ENCODE results near the gene RFC4. TPM values are rescaled to one million over a fixed set of nuclear protein-coding genes. Genes with fewer than 3 reads are reported as not detected.
A peak's percentile ranks its signal among the peaks of the same experiment; 100 is the strongest.

The RFC4 gene
- total and polyA plus RNA-seq, 2 of the 13 experiments (the other 11 are each of a cell fraction or from before 2014, with no cell fraction given) = 18.5 to 103 TPM

- no peak for TF ChIP-seq DZIP1 (CRISPR knock-in tag; IDR thresholded peaks at IDR 0.05)
- TF ChIP-seq HDAC6 (IDR thresholded peaks at IDR 0.05; ENCODE audit: low read depth, low read length) = no peak
- TF ChIP-seq, protein P1, sequence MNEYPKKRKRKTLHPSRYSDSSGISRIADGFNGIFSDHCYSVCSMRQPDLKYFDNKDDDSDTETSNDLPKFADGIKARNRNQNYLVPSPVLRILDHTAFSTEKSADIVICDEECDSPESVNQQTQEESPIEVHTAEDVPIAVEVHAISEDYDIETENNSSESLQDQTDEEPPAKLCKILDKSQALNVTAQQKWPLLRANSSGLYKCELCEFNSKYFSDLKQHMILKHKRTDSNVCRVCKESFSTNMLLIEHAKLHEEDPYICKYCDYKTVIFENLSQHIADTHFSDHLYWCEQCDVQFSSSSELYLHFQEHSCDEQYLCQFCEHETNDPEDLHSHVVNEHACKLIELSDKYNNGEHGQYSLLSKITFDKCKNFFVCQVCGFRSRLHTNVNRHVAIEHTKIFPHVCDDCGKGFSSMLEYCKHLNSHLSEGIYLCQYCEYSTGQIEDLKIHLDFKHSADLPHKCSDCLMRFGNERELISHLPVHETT (CRISPR knock-in tag; conservative IDR thresholded peaks at IDR 0.05) = no peak
- TF ChIP-seq ZNF33A (CRISPR knock-in tag; IDR thresholded peaks at IDR 0.05; ENCODE audit: borderline replicate concordance) = no peak
- TF ChIP-seq ATF7-NPFF (CRISPR knock-in tag; IDR thresholded peaks at IDR 0.05; ENCODE audit: low read depth) = peak; percentile 59
- TF ChIP-seq ATF7 (IDR thresholded peaks at IDR 0.05) = no peak
- TF ChIP-seq ATF7 (CRISPR knock-in tag; IDR thresholded peaks at IDR 0.05) = 0 out of 2 replicates have a peak, but pooled peaks have one; percentile 21
- TF ChIP-seq JUND (CRISPR knock-in tag; IDR thresholded peaks at IDR 0.05) = no peak
- TF ChIP-seq PHF20 (CRISPR knock-in tag; IDR thresholded peaks at IDR 0.05) = peak; percentile 47; the same call in 1 of the 2 replicates
- TF ChIP-seq, protein P2, sequence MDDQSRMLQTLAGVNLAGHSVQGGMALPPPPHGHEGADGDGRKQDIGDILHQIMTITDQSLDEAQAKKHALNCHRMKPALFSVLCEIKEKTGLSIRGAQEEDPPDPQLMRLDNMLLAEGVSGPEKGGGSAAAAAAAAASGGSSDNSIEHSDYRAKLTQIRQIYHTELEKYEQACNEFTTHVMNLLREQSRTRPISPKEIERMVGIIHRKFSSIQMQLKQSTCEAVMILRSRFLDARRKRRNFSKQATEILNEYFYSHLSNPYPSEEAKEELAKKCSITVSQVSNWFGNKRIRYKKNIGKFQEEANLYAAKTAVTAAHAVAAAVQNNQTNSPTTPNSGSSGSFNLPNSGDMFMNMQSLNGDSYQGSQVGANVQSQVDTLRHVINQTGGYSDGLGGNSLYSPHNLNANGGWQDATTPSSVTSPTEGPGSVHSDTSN (CRISPR knock-in tag; IDR thresholded peaks at IDR 0.05; ENCODE audit: borderline replicate concordance) = no peak
- TF ChIP-seq GABPB1 (CRISPR knock-in tag; IDR thresholded peaks at IDR 0.05) = peak; percentile 69
- peak; percentile 52; the same call in 1 of the 2 replicates for TF ChIP-seq ZNF768 (CRISPR knock-in tag; IDR thresholded peaks at IDR 0.05)
- TF ChIP-seq, protein P3, sequence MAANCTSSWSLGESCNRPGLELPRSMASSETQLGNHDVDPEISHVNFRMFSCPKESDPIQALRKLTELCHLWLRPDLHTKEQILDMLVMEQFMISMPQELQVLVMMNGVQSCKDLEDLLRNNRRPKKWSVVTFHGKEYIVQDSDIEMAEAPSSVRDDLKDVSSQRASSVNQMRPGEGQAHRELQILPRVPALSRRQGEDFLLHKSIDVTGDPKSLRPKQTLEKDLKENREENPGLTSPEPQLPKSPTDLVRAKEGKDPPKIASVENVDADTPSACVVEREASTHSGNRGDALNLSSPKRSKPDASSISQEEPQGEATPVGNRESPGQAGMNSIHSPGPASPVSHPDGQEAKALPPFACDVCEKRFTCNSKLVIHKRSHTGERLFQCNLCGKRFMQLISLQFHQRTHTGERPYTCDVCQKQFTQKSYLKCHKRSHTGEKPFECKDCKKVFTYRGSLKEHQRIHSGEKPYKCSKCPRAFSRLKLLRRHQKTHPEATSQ (CRISPR knock-in tag; IDR thresholded peaks at IDR 0.05; ENCODE audit: borderline replicate concordance) = 0 out of 2 replicates have a peak, but pooled peaks have one; percentile 23
- 0 out of 2 replicates have a peak, but pooled peaks have one; percentile 15 for TF ChIP-seq MXD4 (CRISPR knock-in tag; IDR thresholded peaks at IDR 0.05)
- peak; percentile 28; the same call in 1 of the 2 replicates for TF ChIP-seq GZF1 (CRISPR knock-in tag; IDR thresholded peaks at IDR 0.05)
- TF ChIP-seq KLF6 (CRISPR knock-in tag; IDR thresholded peaks at IDR 0.05) = no peak
- no peak; the same call in 1 of the 2 replicates for TF ChIP-seq KAT8 (CRISPR knock-in tag; IDR thresholded peaks at IDR 0.05)
- TF ChIP-seq ZNF749 (CRISPR knock-in tag; IDR thresholded peaks at IDR 0.05; ENCODE audit: borderline replicate concordance) = no peak
- TF ChIP-seq, protein P4, sequence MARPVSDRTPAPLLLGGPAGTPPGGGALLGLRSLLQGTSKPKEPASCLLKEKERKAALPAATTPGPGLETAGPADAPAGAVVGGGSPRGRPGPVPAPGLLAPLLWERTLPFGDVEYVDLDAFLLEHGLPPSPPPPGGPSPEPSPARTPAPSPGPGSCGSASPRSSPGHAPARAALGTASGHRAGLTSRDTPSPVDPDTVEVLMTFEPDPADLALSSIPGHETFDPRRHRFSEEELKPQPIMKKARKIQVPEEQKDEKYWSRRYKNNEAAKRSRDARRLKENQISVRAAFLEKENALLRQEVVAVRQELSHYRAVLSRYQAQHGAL (CRISPR knock-in tag; IDR thresholded peaks at IDR 0.05; ENCODE audit: not compliant biosample characterization) = no peak
- TF ChIP-seq RCOR2 (CRISPR knock-in tag; IDR thresholded peaks at IDR 0.05) = no peak
- TF ChIP-seq RORA (CRISPR knock-in tag; IDR thresholded peaks at IDR 0.05) = no peak
- TF ChIP-seq ZFP36 (IDR thresholded peaks at IDR 0.05; ENCODE audit: borderline replicate concordance, low read depth, low read length, partially characterized antibody) = no peak
- TF ChIP-seq POLR2AphosphoS5 (IDR thresholded peaks at IDR 0.05; ENCODE audit: low read depth, low read length) = no peak
These were observed 22.4 kb downstream of the RFC4 start (continued) for GRCh38 chr3:186783731-186784515.

Data from HepG2 (cell line).